DND-41 (cell line): ENCODE data around the gene LYPLAL1.

ENCODE experiments used
- ATAC-seq: fragments of 200-7000 bp; cut with Tn5 transposase; 3 replicates; pipeline ENCODE4 v1.9.1; 2021; ENCODE audit warnings: low read depth; ENCODE audit not compliant: insufficient read depth
- DNase-seq: peaks from one replicate; pipeline ENCODE4 v3.0.0-alpha.2; 2020
- H2AFZ ChIP-seq: 2 replicates; pipeline ENCODE4 v1.6.0; 2012; ENCODE audit warnings: low read depth, low read length
- H3K27ac ChIP-seq: 2 replicates; pipeline ENCODE4 v1.5.1; 2012; ENCODE audit warnings: low read length, inconsistent platforms
- H3K27me3 ChIP-seq: fragments of 200-600 bp; sonication (generic); 2 replicates; pipeline ENCODE4 v1.6.0; 2012; ENCODE audit warnings: low read length, mild to moderate bottlenecking, inconsistent platforms; ENCODE audit not compliant: insufficient read depth, poor library complexity
- H3K36me3 ChIP-seq: 2 replicates; pipeline ENCODE4 v1.5.1; 2012; ENCODE audit warnings: low read length, inconsistent platforms; ENCODE audit not compliant: insufficient read depth
- H3K4me1 ChIP-seq: 2 replicates; pipeline ENCODE4 v1.5.1; 2012; ENCODE audit warnings: mild to moderate bottlenecking, low read length; ENCODE audit not compliant: insufficient read depth
- H3K4me2 ChIP-seq: 2 replicates; pipeline ENCODE4 v1.6.0; 2012; ENCODE audit warnings: mild to moderate bottlenecking, moderate library complexity, low read length, inconsistent platforms; ENCODE audit not compliant: insufficient read depth
- H3K4me3 ChIP-seq, 2 experiments: fragments of 200-600 bp in 1 of 2; shearing (Covaris generic) in 1 of 2; 2 replicates each; pipeline ENCODE4 v1.5.1; 2012 to 2016; ENCODE audit warnings: inconsistent platforms in 2 of 2, low read length in 2 of 2, mild to moderate bottlenecking in 2 of 2, low read depth in 1 of 2, moderate library complexity in 1 of 2
- H3K79me2 ChIP-seq: 2 replicates; pipeline ENCODE4 v1.6.0; 2012; ENCODE audit warnings: low read length, inconsistent platforms; ENCODE audit not compliant: insufficient read depth
- H3K9ac ChIP-seq: 2 replicates; pipeline ENCODE4 v1.6.0; 2012; ENCODE audit warnings: low read depth, mild to moderate bottlenecking, inconsistent platforms, low read length, moderate library complexity
- H3K9me3 ChIP-seq: 2 replicates; pipeline ENCODE4 v1.5.1; 2012; ENCODE audit warnings: low read length, moderate library complexity, mild to moderate bottlenecking, inconsistent platforms; ENCODE audit not compliant: insufficient read depth, severe bottlenecking
- H4K20me1 ChIP-seq: 2 replicates; pipeline ENCODE4 v1.6.0; 2012; ENCODE audit warnings: low read length; ENCODE audit not compliant: insufficient read depth
- EZH2 ChIP-seq: IDR thresholded peaks from 3 replicates; pipeline ENCODE4 v1.6.1; 2012; ENCODE audit warnings: borderline replicate concordance, low read depth, mild to moderate bottlenecking, moderate library complexity, low read length, inconsistent platforms; ENCODE audit not compliant: severe bottlenecking
- TF ChIP-seq, protein P1 (sequence below): IDR thresholded peaks from 2 replicates; pipeline ENCODE4 v1.5.1; 2012; ENCODE audit warnings: borderline replicate concordance, low read length, moderate library complexity, mild to moderate bottlenecking; ENCODE audit not compliant: poor library complexity, severe bottlenecking; ENCODE audit errors: extremely low read depth

The LYPLAL1 gene

GRCh38 chr1:219228058-219228419, 54.4 kb downstream of the LYPLAL1 start:
- Histone ChIP-seq H3K9me3 (no peaks in the 10 kb centered on the region), H4K20me1 (no peaks in the 10 kb centered on the region), H2AFZ (no peak overlapping the region), H3K4me1 (no peaks in the 10 kb centered on the region), H3K36me3 (no peaks in the 10 kb centered on the region), H3K27me3 (no peaks in the 10 kb centered on the region), H3K27ac (no peak overlapping the region), H3K4me2 (no peak overlapping the region), H3K4me3 (no peak overlapping the region), H3K9ac (no peak overlapping the region), H3K79me2 (no peaks in the 10 kb centered on the region)
- TF ChIP-seq, protein P1, sequence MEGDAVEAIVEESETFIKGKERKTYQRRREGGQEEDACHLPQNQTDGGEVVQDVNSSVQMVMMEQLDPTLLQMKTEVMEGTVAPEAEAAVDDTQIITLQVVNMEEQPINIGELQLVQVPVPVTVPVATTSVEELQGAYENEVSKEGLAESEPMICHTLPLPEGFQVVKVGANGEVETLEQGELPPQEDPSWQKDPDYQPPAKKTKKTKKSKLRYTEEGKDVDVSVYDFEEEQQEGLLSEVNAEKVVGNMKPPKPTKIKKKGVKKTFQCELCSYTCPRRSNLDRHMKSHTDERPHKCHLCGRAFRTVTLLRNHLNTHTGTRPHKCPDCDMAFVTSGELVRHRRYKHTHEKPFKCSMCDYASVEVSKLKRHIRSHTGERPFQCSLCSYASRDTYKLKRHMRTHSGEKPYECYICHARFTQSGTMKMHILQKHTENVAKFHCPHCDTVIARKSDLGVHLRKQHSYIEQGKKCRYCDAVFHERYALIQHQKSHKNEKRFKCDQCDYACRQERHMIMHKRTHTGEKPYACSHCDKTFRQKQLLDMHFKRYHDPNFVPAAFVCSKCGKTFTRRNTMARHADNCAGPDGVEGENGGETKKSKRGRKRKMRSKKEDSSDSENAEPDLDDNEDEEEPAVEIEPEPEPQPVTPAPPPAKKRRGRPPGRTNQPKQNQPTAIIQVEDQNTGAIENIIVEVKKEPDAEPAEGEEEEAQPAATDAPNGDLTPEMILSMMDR, result no peak
- no peak for TF ChIP-seq EZH2
- no peak for DNase-seq
- ATAC-seq, result no peak

DNA sequence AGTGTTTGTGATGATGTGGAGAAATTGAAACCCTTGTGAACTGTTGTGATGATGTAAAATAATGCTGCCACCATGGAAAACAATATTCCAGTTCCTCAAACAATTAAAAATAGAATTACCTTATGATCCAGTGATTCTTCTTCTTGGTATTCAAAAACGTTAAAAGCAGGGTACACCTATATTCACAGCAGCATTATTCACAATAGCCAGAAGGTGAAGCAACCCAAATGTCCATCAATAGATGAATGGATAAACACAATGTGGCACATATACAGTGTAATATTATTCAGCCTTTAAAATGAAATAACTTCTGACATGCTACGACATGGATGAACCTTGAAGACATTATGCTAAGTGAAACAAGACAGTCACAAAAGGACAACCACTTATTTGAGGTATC, 59.2 kb downstream of the LYPLAL1 start:
- no peaks in the 10 kb centered on the region for H3K79me2 ChIP-seq
- no peaks in the 10 kb centered on the region for H3K27me3 ChIP-seq
- no peaks in the 10 kb centered on the region for H3K9me3 ChIP-seq
- no peak overlapping the region for H3K4me3 ChIP-seq
- ATAC-seq (no peak), DNase-seq (no peak)
- no peak overlapping the region for H2AFZ ChIP-seq
- no peak for TF ChIP-seq EZH2
- TF ChIP-seq, protein P1, result no peak
- no peaks in the 10 kb centered on the region for H4K20me1 ChIP-seq
- H3K9ac ChIP-seq, result no peak overlapping the region
- H3K4me2 ChIP-seq, result no peak overlapping the region
- no peaks in the 10 kb centered on the region for H3K36me3 ChIP-seq
- no peaks in the 10 kb centered on the region for H3K4me1 ChIP-seq
- no peak overlapping the region for H3K27ac ChIP-seq

DNA sequence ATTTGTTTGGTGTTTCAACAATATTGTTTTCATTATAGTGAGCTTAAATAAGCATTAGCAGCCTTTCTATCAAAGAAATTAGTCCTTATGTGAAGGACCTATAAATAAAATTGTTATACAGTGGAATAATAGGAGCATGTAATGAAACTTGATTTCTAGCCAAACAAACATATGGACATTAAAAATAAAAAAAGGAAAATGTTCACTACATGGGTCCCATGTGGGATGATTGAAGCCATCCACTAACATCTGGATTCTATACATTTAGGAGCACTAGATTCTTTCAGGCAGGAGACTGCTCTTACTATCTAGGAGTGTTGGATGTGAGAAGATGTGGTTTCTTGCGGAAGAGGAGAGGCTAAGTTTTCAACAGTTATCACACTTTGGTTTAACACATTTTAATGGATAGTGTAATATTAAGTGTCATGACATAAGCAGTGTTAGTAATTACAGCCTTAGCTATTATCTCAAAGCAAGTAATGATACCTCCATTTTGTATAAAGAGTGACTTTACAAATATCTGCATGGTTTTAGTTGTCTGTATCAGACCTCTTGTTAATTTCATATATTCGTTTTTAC, 62.3 kb downstream of the LYPLAL1 start:
- H3K9me3 ChIP-seq, result no peaks in the 10 kb centered on the region

More for the DNA sequence above, 62.3 kb downstream of the LYPLAL1 start:
- H3K27me3 ChIP-seq, result no peaks in the 10 kb centered on the region
- H3K4me1 ChIP-seq, result no peaks in the 10 kb centered on the region
- H3K4me3 ChIP-seq, result no peak overlapping the region
- H3K36me3 ChIP-seq, result no peaks in the 10 kb centered on the region
- DNase-seq (no peak), ATAC-seq (no peak)
- TF ChIP-seq, protein P1, result no peak
- TF ChIP-seq EZH2, result no peak
- H3K9ac ChIP-seq, result no peak overlapping the region
- no peaks in the 10 kb centered on the region for H3K79me2 ChIP-seq
- no peak overlapping the region for H3K27ac ChIP-seq
- H4K20me1 ChIP-seq, result no peaks in the 10 kb centered on the region
- H2AFZ ChIP-seq, result no peak overlapping the region
- no peak overlapping the region for H3K4me2 ChIP-seq
